ENCODE measurements around the gene PREX1.
"Not testable (repeated sequence)": the region's sequence is repeated elsewhere in the genome, so short reads cannot be mapped to it uniquely, and the experiment has no call there.

Gene PREX1

DNA sequence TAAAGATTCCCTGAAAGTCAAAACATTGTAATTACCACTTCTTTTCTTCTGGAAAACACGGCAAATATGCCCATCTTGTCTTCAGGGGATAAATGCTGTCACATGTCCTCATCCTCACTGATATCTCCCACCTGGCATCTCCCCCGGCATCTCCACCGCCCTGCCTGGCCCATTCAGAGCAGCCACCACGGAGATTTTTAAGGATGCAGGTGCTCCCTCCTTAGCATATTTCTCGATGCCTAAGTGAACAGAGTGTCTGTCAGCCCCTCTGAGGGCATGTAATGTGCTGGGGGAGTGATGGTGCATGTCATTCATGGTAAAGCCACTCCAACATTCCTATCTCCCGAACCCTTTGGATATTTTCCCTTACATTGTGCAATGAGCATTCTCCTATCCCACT lies 215.5 kb downstream of the PREX1 start:
- no peak for DNase-seq (ENCODE audit: low read depth in 3 of 3, low spot score in 1 of 3)

DNA sequence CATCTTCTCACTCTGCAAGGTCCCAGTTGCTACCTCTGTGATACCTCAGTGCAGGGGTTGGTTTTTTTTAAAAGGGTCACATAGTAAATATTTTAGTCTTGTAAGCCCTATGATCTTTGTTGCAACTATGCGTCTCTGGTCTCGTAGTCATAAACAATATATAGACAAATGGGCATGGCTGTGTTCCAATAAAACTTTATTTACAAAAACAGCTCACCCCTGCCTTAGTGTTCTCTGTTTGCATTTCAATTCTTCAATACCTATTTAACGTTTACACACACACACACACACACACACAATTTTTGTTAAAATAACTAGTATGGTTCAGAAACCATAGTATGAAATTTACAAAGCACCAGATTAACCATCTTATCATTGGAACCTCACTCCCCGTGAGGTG lies 216.8 kb downstream of the PREX1 start:
- DNase-seq (ENCODE audit: low read depth in 3 of 3, low spot score in 1 of 3) = no peak

DNA sequence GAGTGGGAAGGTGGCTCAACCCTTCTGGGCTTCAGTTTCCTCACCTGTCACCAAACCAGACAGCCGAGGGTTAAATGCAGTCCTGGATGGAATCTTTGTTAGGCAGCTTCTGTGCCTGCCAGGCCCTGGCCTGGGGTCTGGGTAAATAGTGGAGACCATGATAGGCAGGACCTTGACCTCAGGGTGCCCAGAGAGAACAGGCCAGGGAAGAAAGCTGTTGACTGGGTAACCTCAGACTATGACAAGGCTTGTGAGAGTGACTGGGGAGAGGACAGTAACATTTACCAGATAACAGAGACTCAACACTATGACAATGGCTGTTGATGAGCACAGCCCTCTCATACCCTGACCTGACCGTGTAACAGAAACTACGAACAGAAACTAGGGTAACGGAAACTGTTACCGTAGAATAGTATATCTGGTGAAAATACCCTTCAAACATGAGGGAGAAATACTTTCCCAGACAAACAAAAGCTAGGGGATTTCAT lies 218.3 kb downstream of the PREX1 start:
- DNase-seq (ENCODE audit: low read depth in 3 of 3, low spot score in 1 of 3) = no peak

DNA sequence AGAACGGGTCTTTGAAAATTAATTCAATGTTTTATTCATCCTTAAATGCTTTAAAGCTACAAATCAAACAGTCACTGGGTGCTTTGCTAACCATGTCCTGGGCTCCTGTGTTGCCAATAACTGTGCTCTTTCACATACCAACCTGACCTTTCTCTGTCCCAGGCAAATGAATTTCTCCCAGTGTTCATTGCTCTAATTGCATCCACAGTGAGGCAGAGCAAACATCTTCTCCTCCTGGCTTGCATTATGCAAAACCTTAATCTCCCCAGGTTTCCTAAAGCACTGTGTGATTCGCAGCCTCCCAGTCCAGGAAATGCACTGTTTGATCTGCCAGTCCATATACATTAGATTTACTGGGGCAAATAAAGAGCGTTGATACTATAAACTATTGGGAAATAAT lies 219.0 kb downstream of the PREX1 start:
- no peak for DNase-seq (ENCODE audit: low read depth in 3 of 3, low spot score in 1 of 3)

DNA sequence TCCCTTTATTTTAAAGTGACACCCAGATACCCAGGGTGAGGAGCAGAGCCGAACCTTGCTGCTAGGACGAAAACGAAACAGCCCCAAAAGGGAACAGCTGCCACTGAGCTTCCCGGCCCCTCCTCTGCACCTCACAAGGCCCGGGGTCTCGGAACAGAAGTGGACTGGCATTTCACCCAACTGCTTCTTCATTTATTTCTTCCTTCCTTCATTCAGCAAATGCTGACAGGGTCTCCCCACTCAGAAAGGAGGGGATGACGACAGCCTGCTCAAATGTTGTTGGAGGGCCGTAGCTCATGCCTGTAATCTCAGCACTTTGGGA lies 220.3 kb downstream of the PREX1 start:
- DNase-seq (ENCODE audit: low read depth in 3 of 3, low spot score in 1 of 3) = no peak

DNA sequence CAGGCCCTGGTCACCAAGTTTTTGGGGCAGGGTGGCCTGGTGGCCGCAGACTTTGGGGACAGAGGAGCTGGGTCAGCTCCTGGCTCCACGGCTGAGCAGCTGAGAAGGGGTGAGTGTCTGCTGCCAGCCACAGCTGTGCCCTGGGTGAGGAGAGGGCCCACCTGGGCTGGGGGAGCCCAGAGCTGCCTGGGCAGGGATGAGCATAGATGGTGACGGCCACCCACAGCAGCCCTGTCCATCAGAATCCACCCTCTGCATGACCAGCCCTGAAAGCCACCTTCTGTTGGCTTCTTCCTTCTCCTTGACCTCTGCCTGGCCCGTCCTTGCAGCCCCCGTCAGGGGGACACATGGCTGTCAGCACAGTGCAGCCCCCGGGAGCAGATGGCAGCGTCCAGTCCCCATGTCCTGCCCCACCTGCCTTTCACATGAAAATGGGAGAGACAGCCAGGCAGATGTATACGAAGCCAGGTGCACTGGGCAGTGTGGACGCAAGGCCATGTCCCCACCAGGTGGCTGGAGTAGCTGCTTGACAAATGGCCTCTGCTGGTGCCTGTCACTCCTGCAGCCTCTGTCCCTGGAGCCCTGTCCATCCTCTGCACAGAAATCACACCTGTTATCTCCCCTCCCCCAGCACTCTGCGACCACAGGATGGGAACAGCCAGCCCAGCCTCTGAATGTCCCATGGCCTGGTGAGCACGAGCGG lies 220.8 kb downstream of the PREX1 start:
- no peak for DNase-seq (ENCODE audit: low read depth in 3 of 3, low spot score in 1 of 3)

DNA sequence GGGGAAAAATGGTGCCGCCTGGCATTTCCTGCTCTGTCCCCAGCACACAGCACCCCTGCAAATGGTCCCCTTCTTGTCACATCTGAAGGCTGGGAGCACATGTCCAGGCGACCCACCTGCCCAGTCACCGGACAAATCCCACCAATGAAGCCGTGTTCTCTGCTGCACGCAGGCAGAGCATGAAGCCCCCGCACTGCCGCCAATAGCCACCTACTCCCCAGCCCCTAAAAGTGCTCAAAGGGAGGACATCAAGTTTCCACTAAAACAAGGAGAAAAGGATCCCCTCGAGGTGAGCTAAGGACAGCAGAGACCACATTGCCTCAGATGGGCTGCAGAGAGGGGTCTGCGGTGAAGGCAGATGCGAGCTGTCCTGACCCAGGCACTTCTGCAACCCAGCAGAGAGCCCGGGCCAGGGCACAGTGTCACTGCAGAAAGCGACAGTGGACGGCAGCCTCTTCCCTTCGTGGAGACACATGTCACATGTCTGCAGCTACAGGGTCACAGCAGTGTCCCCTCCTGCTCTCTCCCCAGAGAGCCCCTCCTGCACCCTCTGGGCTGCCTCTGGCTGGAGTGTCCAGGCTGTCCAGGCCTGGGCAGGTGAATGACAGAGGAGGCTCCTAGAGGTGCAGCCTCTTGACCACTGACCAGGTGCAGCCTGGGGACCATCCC lies 221.5 kb downstream of the PREX1 start:
- DNase-seq (ENCODE audit: low read depth in 3 of 3, low spot score in 1 of 3) = no peak

DNA sequence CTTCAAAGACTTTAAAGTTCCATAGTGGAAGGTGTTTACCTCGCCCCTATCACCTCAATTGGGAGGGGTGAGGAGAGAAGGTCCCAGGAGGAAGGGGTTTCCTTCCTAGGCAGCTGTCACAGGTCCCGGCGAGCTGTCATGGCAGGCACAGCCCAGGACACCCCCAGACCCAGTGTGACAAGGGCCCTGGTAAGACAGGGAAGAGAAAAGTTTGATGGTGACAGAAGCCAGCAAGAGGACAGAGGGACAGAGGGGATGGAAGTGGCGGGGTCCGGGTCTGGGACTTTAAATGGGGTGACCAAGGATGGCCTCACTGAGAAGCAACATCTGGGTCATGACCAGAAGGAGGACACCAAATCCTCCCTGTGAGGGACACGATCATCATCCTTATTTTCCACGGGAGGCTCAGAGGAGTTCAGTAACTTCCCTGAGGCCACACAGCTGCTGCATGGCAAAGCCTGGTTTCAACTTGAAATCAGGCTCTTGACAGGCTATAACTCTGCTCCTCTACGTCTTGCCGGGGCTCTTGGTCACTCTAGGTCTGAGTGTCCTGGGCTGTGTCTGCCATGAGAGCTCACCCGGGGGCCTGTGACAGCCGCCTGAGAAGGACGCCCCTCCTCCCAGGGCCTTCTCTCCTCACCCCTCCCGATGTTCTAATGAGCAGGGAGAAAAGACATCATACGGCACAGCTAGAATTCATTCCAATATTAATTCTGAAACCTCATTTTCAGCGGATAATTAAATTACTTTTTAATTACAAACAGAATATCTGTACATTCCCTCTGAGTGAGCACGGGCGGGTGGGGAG lies 222.2 kb downstream of the PREX1 start:
- no peak for DNase-seq (ENCODE audit: low read depth in 3 of 3, low spot score in 1 of 3)

DNA sequence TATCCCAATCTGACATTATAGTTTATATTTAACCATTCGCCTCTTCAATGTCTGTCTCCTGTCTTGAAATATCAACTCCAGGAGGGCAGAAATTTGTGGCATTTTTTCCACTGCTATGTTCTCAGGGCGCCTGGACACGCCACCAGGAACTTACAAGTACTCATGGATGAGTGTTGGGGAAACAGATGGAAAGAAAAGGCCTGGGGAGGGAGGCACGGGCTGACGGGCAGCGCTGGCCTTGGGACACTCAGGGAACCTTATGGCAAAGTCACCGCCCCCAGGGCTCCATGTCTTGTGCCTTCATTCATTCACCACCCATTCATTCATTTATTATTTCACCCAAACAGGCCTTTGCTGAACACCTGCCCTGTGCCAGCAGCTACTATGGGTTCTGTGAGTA lies 222.9 kb downstream of the PREX1 start:
- no peak for DNase-seq (ENCODE audit: low read depth in 3 of 3, low spot score in 1 of 3)

DNA sequence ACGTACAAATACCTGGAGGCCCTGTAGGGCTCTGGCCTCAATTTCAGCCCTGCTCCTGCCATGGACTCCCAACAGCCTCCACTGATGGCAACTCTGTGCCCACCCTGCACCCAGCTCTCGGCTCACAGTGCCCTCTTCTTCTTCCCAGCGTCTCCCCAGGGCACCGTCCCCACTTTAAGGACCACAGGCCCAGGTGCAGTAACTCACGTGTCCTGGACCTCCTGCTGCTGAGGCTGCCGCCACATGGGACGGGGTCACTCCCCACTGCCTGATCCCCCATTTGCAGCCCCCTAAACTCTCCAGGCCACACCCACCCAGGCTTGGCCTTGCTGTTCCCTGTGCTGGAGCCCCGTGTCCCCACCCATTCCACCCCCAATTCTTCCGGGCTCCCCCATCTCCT lies 223.4 kb downstream of the PREX1 start:
- DNase-seq (ENCODE audit: low read depth in 3 of 3, low spot score in 1 of 3) = no peak

DNA sequence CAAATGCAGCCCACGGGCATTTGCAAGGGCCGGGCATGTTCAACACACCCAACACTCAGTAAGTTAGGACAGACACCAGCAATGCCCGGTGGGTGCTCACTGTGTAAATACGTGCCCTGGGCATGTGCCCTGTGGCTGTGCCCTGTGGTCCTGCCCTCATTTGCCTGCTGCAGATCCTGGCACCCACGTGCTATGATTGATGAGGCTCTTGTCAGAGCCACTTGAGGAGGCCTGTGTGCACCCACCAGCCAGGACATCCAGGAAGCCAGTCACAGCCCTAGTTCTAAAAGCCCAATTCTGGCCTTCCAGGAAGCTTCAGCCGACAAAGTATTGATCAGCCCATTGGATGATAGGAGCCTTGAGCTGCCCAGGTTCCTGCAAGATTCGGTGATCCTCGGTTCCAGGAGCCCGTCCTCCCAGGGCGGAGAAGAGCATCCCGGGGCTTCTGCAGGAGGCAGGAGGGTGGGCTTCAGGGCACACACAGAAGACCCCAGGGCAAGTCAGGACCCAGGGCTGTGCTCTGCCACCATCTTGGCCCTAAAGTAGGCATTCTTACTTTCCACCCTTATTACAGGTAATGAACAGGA lies 223.9 kb downstream of the PREX1 start:
- DNase-seq (ENCODE audit: low read depth in 3 of 3, low spot score in 1 of 3) = no peak

DNA sequence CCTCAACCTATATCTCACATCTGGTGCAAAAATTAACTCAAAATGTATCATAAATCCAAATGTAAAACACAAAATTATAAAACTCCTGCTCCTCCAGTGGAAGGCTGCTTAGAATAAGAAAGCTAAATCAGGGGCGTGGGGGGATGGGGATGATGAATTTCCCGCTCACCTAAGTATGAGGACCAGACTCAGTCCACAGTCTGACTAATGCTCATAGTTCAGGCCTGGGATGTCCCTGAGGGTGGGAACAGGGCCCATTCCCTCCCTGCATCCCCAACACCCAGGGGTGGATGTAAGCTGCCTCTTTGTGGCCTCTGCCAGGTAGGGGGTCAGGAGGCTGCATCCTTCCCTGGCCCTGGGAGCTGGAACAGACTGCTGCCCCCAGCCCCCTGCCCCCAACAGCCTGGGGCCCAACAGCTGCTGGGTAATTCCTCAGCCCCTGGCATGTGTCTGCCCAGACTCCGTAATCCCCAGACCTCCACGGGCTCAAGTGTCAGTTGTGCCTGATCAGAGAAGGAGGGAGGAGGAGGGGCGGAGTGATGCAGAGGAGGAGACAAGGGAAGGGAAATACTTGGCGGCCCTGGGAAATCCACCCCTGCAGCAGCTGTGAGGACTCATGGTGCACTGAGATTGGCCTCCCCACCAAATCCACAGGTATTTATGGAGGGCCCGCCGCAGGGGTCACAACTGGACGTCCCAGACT lies 224.5 kb downstream of the PREX1 start:
- DNase-seq (ENCODE audit: low read depth in 3 of 3, low spot score in 1 of 3) = no peak

DNA sequence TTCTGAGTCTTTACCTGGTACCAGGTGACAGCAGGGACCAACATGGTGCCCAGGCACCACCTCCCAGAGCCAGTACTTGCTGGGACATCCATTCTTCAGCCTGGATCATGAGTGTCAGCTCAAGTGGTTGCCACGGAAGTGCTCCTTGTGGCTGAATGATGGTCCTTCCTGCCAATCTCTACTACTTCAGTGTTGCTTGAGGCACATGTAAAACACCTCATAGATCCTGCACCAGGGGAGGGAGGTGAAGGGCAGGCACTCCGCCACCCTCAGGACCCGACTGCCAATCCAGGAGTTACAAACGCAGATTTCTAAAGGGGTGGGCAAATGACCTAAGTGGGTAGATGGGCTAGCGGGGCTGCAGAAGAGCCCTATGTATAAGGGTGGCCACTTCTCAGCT lies 226.0 kb downstream of the PREX1 start:
- no peak for DNase-seq (ENCODE audit: low read depth in 3 of 3, low spot score in 1 of 3)

DNA sequence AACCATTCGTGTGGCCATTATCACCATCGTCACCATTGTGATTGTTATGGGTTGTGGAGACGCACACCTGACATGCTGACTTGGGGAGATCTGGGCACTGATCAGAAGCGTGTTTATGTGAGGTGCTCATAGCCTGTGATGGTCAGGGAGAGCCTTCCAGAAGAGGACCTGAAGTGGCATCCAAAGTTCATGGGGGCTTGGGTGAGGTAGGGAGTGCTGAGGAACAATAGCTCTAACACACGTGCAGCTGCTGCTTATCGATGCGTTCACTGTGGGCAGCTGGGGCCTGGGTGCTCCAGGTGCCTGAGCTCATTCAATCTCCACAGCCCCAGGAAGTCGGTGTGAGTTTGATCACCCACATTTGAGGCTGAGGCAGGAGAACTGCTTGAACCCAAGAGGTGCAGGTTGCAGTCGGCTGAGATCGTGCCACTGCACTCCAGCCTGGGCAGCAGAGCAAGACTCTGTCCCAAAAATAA lies 227.3 kb downstream of the PREX1 start:
- no peak for DNase-seq (ENCODE audit: low read depth in 3 of 3, low spot score in 1 of 3)

DNA sequence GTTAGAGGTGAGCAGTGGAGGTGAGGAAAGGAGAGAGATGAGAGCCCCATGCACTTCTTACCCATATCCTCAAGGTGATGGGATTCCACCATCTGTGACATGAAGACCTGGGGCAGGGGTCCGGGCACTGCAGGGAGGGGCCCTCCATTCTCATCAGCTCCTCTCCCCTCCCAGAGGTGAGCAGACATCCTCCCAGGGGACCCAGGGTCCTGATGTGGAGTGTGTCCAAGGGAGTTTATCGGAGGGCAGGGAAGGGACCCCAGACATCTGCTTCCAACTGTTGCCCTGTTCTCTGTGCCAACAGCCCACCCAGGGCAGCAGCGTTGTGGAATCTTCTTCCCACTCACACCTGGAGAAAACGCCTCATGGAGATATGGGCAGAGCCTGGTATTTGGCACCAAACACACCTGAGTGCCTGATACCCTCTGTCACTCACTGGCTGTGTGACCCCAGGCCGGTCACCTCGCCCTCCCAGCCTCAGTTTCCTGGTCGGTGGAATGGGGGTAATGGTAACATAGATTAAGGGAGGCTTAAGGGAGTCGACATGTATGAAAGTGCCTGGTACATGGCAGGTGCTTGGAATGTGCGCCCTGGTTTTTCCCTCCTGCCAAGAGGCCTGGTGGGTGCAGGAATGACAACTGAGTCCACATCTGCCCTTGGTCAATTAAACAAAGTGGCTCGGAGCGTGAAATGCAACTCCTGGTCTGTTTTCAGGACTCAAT lies 227.9 kb downstream of the PREX1 start:
- DNase-seq (ENCODE audit: low read depth in 3 of 3, low spot score in 1 of 3) = no peak

DNA sequence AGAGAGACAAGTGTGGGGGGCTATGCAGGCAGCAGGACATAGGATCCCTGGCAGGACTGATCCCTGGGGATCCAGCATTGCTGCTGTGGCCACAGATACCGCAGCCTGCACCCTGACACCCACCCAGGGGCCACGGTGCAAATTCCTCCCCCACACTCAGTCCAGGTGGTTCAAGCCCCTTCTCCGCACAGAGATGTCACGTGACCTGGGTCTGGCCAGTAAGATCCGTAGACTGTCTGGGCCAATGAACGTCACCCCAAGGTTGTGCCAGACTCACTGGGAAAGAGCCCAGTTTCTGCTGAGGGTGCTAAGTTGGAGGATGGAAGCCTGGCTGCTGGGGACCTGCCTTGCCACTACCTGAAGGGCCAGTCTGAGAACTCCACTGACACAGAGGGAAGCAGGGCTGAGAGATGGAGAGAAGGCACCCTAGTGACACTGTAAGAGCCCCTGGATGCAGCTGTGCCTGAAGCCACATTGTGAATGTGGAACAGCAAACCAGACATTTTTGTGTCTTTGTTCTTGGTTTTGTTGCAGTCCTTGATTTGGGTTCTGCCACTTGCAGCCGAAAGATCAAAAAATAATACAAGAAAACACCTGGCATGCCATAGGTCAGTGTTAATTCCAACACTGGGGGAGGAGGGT lies 228.6 kb downstream of the PREX1 start:
- no peak for DNase-seq (ENCODE audit: low read depth in 3 of 3, low spot score in 1 of 3)

DNA sequence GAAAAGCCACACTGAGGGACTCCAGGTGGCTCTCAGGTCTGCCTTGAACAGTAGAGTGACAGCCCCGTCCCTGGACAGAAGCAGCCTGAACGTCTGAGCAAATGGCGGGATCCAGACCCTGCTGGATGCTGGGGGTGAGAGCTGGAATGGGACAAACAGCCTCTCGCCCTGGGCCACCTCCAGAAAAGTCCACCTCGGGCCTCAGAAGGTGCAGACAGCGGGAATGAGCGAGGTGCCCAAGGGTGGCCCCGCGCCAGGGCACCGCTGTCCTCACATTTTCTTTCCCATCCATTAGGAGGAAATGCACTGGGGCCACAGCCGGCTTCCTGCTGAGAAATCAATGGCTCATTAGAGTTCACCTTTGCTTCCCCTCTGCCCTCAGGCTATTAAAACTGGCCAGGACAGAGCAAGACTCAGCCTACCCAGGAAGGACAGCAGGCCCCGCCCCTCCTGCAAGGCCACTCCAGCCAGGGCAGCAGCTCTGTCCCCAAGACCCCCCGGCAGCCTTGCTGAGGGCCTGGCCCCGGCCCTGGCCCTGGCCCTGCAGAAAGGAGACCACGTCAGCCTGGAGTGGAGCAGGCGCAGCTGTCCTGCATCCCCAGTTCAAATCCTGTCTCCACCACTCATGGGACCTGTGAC lies 229.4 kb downstream of the PREX1 start:
- DNase-seq (ENCODE audit: low read depth in 3 of 3, low spot score in 1 of 3) = not testable (repeated sequence)

DNA sequence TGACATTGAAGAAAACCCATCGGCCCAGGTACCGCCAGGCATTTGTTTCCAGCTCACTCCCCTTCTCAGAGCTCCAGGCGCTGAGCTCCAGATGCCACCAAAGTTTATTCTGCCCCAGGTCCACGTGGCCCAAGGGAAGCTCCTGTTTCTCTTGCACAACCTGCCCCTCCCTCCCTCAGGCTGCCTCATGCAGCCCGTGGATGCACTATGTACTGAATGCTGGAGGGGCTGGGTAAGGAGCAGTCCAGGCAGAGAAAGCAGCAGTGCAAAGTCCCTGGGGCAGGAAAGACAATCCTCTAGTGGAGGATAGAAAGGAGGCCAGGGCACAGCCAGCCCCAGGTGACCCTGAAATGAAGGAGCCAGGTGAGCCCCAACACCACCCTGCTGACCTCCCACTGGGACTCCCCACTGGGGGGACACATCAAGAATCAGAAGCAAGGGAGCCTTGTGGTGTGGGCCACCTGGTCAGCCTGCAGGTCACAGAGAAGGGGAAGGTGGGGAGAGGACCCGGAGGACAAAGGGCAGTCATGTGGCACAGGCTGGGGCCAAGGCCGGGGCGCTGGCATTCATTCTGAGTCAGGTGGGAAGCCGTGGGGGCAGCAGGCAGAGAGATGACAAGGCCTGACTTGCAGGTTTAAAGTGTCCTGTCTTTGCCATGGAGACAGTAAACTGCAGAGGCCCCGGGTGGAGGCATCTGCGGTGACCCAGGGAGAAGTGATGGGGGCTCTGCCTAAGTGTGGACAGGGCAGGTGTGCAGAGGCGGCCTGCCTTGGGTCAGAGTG lies 230.1 kb downstream of the PREX1 start:
- DNase-seq (ENCODE audit: low read depth in 3 of 3, low spot score in 1 of 3) = no peak
